Naive B cell (primary cell): ENCODE data around the gene MCMBP. TPM values are rescaled to one million over a fixed set of nuclear protein-coding genes. Genes with fewer than 3 reads are reported as not detected.
"Not testable (repeated sequence)": the region's sequence is repeated elsewhere in the genome, so short reads cannot be mapped to it uniquely, and the experiment has no call there.

ENCODE experiments used
- ATAC-seq, 2 donors: fragments of 150-1000 bp; cut with Tn5 transposase; 2 replicates each; pipeline ENCODE4 v1.10.0; 2021; ENCODE audit warnings: low read depth in 2 of 2, mild to moderate bottlenecking in 2 of 2, moderate library complexity in 2 of 2
- DNase-seq: peaks from one replicate; pipeline ENCODE4 v3.0.0; 2022
- H3K27ac Mint-ChIP-seq, 6 donors: one replicate each; pipeline ENCODE4 v1.8.0; 2020 to 2022; ENCODE audit warnings: mild to moderate bottlenecking in 6 of 6, mixed read lengths in 6 of 6, moderate library complexity in 5 of 6, inconsistent platforms in 2 of 6
- H3K27me3 Mint-ChIP-seq, 3 donors: one replicate each; pipeline ENCODE4 v1.8.0; 2021 to 2022; ENCODE audit warnings: mixed read lengths in 3 of 3, mild to moderate bottlenecking in 1 of 3
- H3K36me3 Mint-ChIP-seq, 2 donors: one replicate each; pipeline ENCODE4 v1.8.0; 2020 to 2022; ENCODE audit warnings: mixed read lengths in 2 of 2, inconsistent platforms in 1 of 2, mild to moderate bottlenecking in 1 of 2
- H3K4me1 Mint-ChIP-seq, 3 donors: one replicate each; pipeline ENCODE4 v1.8.0; 2020 to 2022; ENCODE audit warnings: mixed read lengths in 3 of 3, inconsistent platforms in 1 of 3, mild to moderate bottlenecking in 1 of 3, moderate library complexity in 1 of 3
- H3K4me3 Mint-ChIP-seq, 8 donors: one replicate each; pipeline ENCODE4 v1.8.0; 2020 to 2022; ENCODE audit warnings: mild to moderate bottlenecking in 8 of 8, mixed read lengths in 8 of 8, moderate library complexity in 8 of 8, inconsistent platforms in 2 of 8
- H3K9me3 Mint-ChIP-seq, 7 donors: one replicate each; pipeline ENCODE4 v1.8.0; 2020 to 2022; ENCODE audit warnings: mixed read lengths in 7 of 7, mild to moderate bottlenecking in 5 of 7, inconsistent platforms in 2 of 7, moderate library complexity in 1 of 7
- polyA plus RNA-seq, 6 donors: library from polyadenylated mRNA; unstranded; fragments of 300-500 nt; fragmentation: Illumina TruSeq; gene quantifications; one replicate each; pipeline ENCODE4 v1.2.3, GENCODE V29; 2021; ENCODE audit warnings: low read depth in 6 of 6

MCMBP gene
- polyA plus RNA-seq = 10 to 100 TPM; 40.5 to 77.0 (median 48.5) TPM

GRCh38 chr10:119872610-119872859 is at the start of gene MCMBP:
TSS of gene MCMBP (minus strand) at chr10:119872843. CDS start at chr10:119872584, 259 bp downstream.
- H3K4me1 Mint-ChIP-seq = peaks cover 19 to 47% (median 24%) of the 10 kb centered on the region in 3 donors
- ATAC-seq (peak in 1 of 2 donors; percentile 4), DNase-seq (no peak)
- H3K9me3 Mint-ChIP-seq = peaks cover 0 to 1% (median 0%) of the 10 kb centered on the region in 7 donors
- peak within 1 kb of the TSS; percentile 76 to 97 (median 94) for H3K27ac Mint-ChIP-seq
- H3K27me3 Mint-ChIP-seq = no peaks in the 10 kb centered on the region
- H3K36me3 Mint-ChIP-seq = no peaks in the 10 kb centered on the region
- H3K4me3 Mint-ChIP-seq = peak within 1 kb of the TSS; percentile 86 to 96 (median 93)

- peak overlapping the region in 7 of 8 donors; percentile 5 to 67 (median 51) for H3K4me3 Mint-ChIP-seq
- peaks cover 9 to 16% of the 10 kb centered on the region in 2 donors for H3K36me3 Mint-ChIP-seq
- peak; percentile 29 for DNase-seq
- ATAC-seq = peak; percentile 76 to 85
- H3K27me3 Mint-ChIP-seq = no peaks in the 10 kb centered on the region
- H3K27ac Mint-ChIP-seq = peak overlapping the region in 5 of 6 donors; percentile 55 to 97 (median 85)
- no peaks in the 10 kb centered on the region for H3K9me3 Mint-ChIP-seq
- peaks cover 11 to 24% (median 16%) of the 10 kb centered on the region in 3 donors for H3K4me1 Mint-ChIP-seq
Measured at GRCh38 chr10:119919826-119920225, 47.2 kb upstream of the MCMBP start.

GRCh38 chr10:119919271-119919670 is 46.6 kb upstream of the MCMBP start:
- Mint-ChIP-seq H3K36me3 (peaks cover 15 to 22% of the 10 kb centered on the region in 2 donors), H3K4me3 (peak overlapping the region in 2 of 8 donors; percentile 47 to 66), H3K9me3 (no peaks in the 10 kb centered on the region), H3K27ac (peak overlapping the region; percentile 55 to 97 (median 82)), H3K4me1 (peaks cover 11 to 24% (median 20%) of the 10 kb centered on the region in 3 donors), H3K27me3 (no peaks in the 10 kb centered on the region)
- DNase-seq (no peak), ATAC-seq (no peak)

GRCh38 chr10:119917777-119918176 is 45.1 kb upstream of the MCMBP start:
- peaks cover 20 to 27% of the 10 kb centered on the region in 2 donors for H3K36me3 Mint-ChIP-seq
- H3K4me3 Mint-ChIP-seq = no peak overlapping the region
- no peaks in the 10 kb centered on the region for H3K9me3 Mint-ChIP-seq
- H3K27me3 Mint-ChIP-seq = no peaks in the 10 kb centered on the region
- no peak for DNase-seq
- H3K27ac Mint-ChIP-seq = no peak overlapping the region
- H3K4me1 Mint-ChIP-seq = peaks cover 15 to 26% (median 24%) of the 10 kb centered on the region in 3 donors
- no peak for ATAC-seq

GRCh38 chr10:119910689-119911088 is 38.0 kb upstream of the MCMBP start:
- no peak for ATAC-seq

GRCh38 chr10:119908166-119908565 is 35.5 kb upstream of the MCMBP start:
- peak overlapping the region in 2 of 6 donors; percentile 40 to 41 for H3K27ac Mint-ChIP-seq
- no peaks in the 10 kb centered on the region for H3K27me3 Mint-ChIP-seq
- H3K9me3 Mint-ChIP-seq = peaks cover 0 to 1% (median 0%) of the 10 kb centered on the region in 7 donors
- H3K36me3 Mint-ChIP-seq = peaks cover 7 to 33% of the 10 kb centered on the region in 2 donors
- DNase-seq (no peak), ATAC-seq (no peak)
- H3K4me1 Mint-ChIP-seq = peaks cover 2 to 6% (median 4%) of the 10 kb centered on the region in 3 donors
- H3K4me3 Mint-ChIP-seq = no peak overlapping the region

More at GRCh38 chr10:119910689-119911088, 38.0 kb upstream of the MCMBP start:
- Mint-ChIP-seq H3K27ac (peak overlapping the region in 1 of 6 donors; percentile 76), H3K4me1 (peaks cover 2 to 11% (median 4%) of the 10 kb centered on the region in 3 donors), H3K36me3 (peaks cover 15 to 25% of the 10 kb centered on the region in 2 donors), H3K9me3 (peaks cover 0 to 1% (median 0%) of the 10 kb centered on the region in 7 donors), H3K4me3 (no peak overlapping the region), H3K27me3 (no peaks in the 10 kb centered on the region)
- DNase-seq = no peak

- not testable (repeated sequence) for H3K27me3 Mint-ChIP-seq, H3K4me3 Mint-ChIP-seq, DNase-seq, H3K4me1 Mint-ChIP-seq, ATAC-seq, H3K9me3 Mint-ChIP-seq, H3K27ac Mint-ChIP-seq
- H3K36me3 Mint-ChIP-seq = peaks cover 2 to 28% of the 10 kb centered on the region in 2 donors
Measured at GRCh38 chr10:119907695-119908094, 35.1 kb upstream of the MCMBP start.

- Mint-ChIP-seq H3K27me3 (no peaks in the 10 kb centered on the region), H3K4me1 (peaks cover 1 to 4% (median 4%) of the 10 kb centered on the region in 3 donors), H3K9me3 (no peaks in the 10 kb centered on the region), H3K27ac (no peak overlapping the region), H3K4me3 (no peak overlapping the region), H3K36me3 (peaks cover 0 to 22% of the 10 kb centered on the region in 2 donors)
- ATAC-seq (no peak), DNase-seq (no peak)
Measured at GRCh38 chr10:119903946-119904666, 31.5 kb upstream of the MCMBP start.

GRCh38 chr10:119898577-119898976 is 25.9 kb upstream of the MCMBP start:
- H3K27ac Mint-ChIP-seq = peak overlapping the region; percentile 6 to 83 (median 64)
- no peaks in the 10 kb centered on the region for H3K27me3 Mint-ChIP-seq
- H3K4me3 Mint-ChIP-seq = no peak overlapping the region
- no peaks in the 10 kb centered on the region for H3K9me3 Mint-ChIP-seq
- DNase-seq (no peak), ATAC-seq (no peak)
- peaks cover 43 to 53% (median 45%) of the 10 kb centered on the region in 3 donors for H3K4me1 Mint-ChIP-seq
- peaks cover 4 to 7% of the 10 kb centered on the region in 2 donors for H3K36me3 Mint-ChIP-seq

GRCh38 chr10:119896937-119897770 is 24.5 kb upstream of the MCMBP start:
- Mint-ChIP-seq H3K27me3 (no peaks in the 10 kb centered on the region), H3K9me3 (no peaks in the 10 kb centered on the region), H3K36me3 (peaks cover 7 to 12% of the 10 kb centered on the region in 2 donors), H3K27ac (peak overlapping the region in 5 of 6 donors; percentile 2 to 59 (median 42)), H3K4me3 (peak overlapping the region in 1 of 8 donors; percentile 57), H3K4me1 (peaks cover 48 to 67% (median 53%) of the 10 kb centered on the region in 3 donors)
- ATAC-seq = no peak
- DNase-seq = no peak

- no peak for DNase-seq
- no peak for ATAC-seq
- Mint-ChIP-seq H3K36me3 (peaks cover 7 to 13% of the 10 kb centered on the region in 2 donors), H3K4me3 (peak overlapping the region in 1 of 8 donors; percentile 11), H3K4me1 (peaks cover 49 to 72% (median 54%) of the 10 kb centered on the region in 3 donors), H3K27ac (peak overlapping the region in 3 of 6 donors; percentile 5 to 76 (median 74)), H3K27me3 (no peaks in the 10 kb centered on the region), H3K9me3 (no peaks in the 10 kb centered on the region)
Measured at GRCh38 chr10:119896061-119896655, 23.5 kb upstream of the MCMBP start.

GRCh38 chr10:119893845-119894427 is 21.3 kb upstream of the MCMBP start:
- DNase-seq = no peak
- Mint-ChIP-seq H3K27me3 (no peaks in the 10 kb centered on the region), H3K36me3 (peaks cover 7 to 13% of the 10 kb centered on the region in 2 donors), H3K4me1 (peaks cover 44 to 68% (median 52%) of the 10 kb centered on the region in 3 donors), H3K4me3 (peak overlapping the region; percentile 96 to 99 (median 98)), H3K9me3 (peaks cover 0 to 2% (median 0%) of the 10 kb centered on the region in 7 donors), H3K27ac (peak overlapping the region; percentile 22 to 99 (median 86))
- ATAC-seq = no peak

- H3K9me3 Mint-ChIP-seq = peaks cover 0 to 2% (median 0%) of the 10 kb centered on the region in 7 donors
- H3K27ac Mint-ChIP-seq = peak overlapping the region; percentile 97 to 99 (median 98)
- H3K4me1 Mint-ChIP-seq = peaks cover 39 to 64% (median 47%) of the 10 kb centered on the region in 3 donors
- DNase-seq = no peak
- H3K27me3 Mint-ChIP-seq = no peaks in the 10 kb centered on the region
- peak overlapping the region; percentile 96 to 99 (median 98) for H3K4me3 Mint-ChIP-seq
- H3K36me3 Mint-ChIP-seq = peaks cover 5 to 6% of the 10 kb centered on the region in 2 donors
- ATAC-seq = no peak
Measured at GRCh38 chr10:119893074-119893473, 20.4 kb upstream of the MCMBP start.
